Testis (tissue), 2 donors: ENCODE measurements around the gene PDIA3.

Experiments used
- CTCF ChIP-seq, 3 experiments: fragments of 450-650 bp in 2 of 3; fragments of 200-600 bp in 1 of 3; sonication (generic) in 1 of 3; IDR thresholded peaks; one replicate each; pipeline ENCODE4 v1.5.1; 2016 to 2019; ENCODE audit warnings: antibody characterized with exemption in 3 of 3, mild to moderate bottlenecking in 2 of 3, moderate library complexity in 1 of 3
- POLR2A ChIP-seq: fragments of 450-650 bp; IDR thresholded peaks from one replicate; pipeline ENCODE4 v1.6.1; 2017; ENCODE audit warnings: antibody characterized with exemption, mild to moderate bottlenecking, moderate library complexity

- TF ChIP-seq CTCF (IDR thresholded peaks at IDR 0.05) (peak in 1 of 3 experiments; percentile 10), POLR2A (no peak)
These were observed 29.2 kb downstream of the PDIA3 start for GRCh38 chr15:43775411-43775965.
